ENCODE measurements around the gene GPR158.

The GPR158 gene

GRCh38 chr10:25180801-25181200, 6.0 kb downstream of the GPR158 start:
- Mint-ChIP-seq H3K27me3 (ENCODE audit: low read depth) (peaks cover 49% of the 10 kb centered on the region), H3K36me3 (ENCODE audit: low read depth) (no peaks in the 10 kb centered on the region), H3K9me3 (no peaks in the 10 kb centered on the region), H3K4me3 (no peak overlapping the region), H3K27ac (no peak overlapping the region), H3K4me1 (peaks cover 6% of the 10 kb centered on the region)
- TF ChIP-seq, protein P1, sequence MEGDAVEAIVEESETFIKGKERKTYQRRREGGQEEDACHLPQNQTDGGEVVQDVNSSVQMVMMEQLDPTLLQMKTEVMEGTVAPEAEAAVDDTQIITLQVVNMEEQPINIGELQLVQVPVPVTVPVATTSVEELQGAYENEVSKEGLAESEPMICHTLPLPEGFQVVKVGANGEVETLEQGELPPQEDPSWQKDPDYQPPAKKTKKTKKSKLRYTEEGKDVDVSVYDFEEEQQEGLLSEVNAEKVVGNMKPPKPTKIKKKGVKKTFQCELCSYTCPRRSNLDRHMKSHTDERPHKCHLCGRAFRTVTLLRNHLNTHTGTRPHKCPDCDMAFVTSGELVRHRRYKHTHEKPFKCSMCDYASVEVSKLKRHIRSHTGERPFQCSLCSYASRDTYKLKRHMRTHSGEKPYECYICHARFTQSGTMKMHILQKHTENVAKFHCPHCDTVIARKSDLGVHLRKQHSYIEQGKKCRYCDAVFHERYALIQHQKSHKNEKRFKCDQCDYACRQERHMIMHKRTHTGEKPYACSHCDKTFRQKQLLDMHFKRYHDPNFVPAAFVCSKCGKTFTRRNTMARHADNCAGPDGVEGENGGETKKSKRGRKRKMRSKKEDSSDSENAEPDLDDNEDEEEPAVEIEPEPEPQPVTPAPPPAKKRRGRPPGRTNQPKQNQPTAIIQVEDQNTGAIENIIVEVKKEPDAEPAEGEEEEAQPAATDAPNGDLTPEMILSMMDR (IDR thresholded peaks at IDR 0.05; ENCODE audit: unreplicated experiment in 3 of 3) = no peak

GRCh38 chr10:25182636-25183035, 7.8 kb downstream of the GPR158 start:
- H3K4me1 Mint-ChIP-seq = no peaks in the 10 kb centered on the region
- no peak overlapping the region for H3K4me3 Mint-ChIP-seq
- H3K27ac Mint-ChIP-seq = no peak overlapping the region
- H3K9me3 Mint-ChIP-seq = no peaks in the 10 kb centered on the region
- TF ChIP-seq, protein P1 (IDR thresholded peaks at IDR 0.05; ENCODE audit: unreplicated experiment in 3 of 3) = no peak
- H3K36me3 Mint-ChIP-seq (ENCODE audit: low read depth) = no peaks in the 10 kb centered on the region
- H3K27me3 Mint-ChIP-seq (ENCODE audit: low read depth) = peaks cover 30% of the 10 kb centered on the region

DNA sequence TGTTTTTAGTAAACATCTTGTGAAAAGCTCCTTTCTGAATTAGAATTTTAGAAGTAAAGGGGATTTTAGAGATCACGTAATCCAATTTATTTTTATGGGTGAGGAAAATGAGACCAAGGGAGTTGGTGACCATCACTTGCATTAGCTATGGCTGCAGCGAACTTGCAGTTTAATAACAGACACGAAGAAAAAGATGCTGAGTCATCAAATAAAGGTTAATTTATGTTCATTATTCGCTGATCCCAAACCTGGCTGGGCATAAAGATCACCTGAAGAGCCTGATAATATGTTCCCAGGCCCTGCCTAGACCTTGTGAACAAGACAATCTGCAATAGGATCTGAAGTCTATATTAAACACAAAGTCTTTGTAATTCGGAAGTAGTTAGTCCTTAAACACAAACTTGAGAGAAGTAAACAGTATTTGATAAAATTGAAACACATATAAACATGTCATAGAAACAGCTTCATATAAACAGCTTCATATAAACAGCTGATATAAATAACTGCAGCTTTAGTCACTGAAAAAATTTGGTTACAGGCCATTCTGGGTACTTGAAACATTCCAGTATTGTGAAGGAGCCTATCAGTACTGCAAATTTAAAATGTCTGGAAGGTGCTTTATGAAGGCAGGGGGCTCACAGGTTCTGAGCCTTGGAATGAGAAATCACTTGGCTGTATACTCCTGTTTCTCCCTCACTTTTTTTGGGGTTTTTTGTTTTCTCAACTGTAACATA, 16.5 kb downstream of the GPR158 start:
- Mint-ChIP-seq H3K4me3 (no peak overlapping the region), H3K36me3 (ENCODE audit: low read depth) (no peaks in the 10 kb centered on the region), H3K27me3 (ENCODE audit: low read depth) (peaks cover 7% of the 10 kb centered on the region), H3K27ac (no peak overlapping the region), H3K9me3 (peaks cover 4% of the 10 kb centered on the region), H3K4me1 (no peaks in the 10 kb centered on the region)
- TF ChIP-seq, protein P1 (IDR thresholded peaks at IDR 0.05; ENCODE audit: unreplicated experiment in 3 of 3) = no peak

GRCh38 chr10:25198151-25198550, 23.4 kb downstream of the GPR158 start:
- Mint-ChIP-seq H3K4me1 (no peaks in the 10 kb centered on the region), H3K27ac (no peak overlapping the region), H3K27me3 (ENCODE audit: low read depth) (peaks cover 3% of the 10 kb centered on the region), H3K9me3 (no peaks in the 10 kb centered on the region), H3K36me3 (ENCODE audit: low read depth) (no peaks in the 10 kb centered on the region), H3K4me3 (no peak overlapping the region)
- TF ChIP-seq, protein P1 (IDR thresholded peaks at IDR 0.05; ENCODE audit: unreplicated experiment in 3 of 3) = no peak

DNA sequence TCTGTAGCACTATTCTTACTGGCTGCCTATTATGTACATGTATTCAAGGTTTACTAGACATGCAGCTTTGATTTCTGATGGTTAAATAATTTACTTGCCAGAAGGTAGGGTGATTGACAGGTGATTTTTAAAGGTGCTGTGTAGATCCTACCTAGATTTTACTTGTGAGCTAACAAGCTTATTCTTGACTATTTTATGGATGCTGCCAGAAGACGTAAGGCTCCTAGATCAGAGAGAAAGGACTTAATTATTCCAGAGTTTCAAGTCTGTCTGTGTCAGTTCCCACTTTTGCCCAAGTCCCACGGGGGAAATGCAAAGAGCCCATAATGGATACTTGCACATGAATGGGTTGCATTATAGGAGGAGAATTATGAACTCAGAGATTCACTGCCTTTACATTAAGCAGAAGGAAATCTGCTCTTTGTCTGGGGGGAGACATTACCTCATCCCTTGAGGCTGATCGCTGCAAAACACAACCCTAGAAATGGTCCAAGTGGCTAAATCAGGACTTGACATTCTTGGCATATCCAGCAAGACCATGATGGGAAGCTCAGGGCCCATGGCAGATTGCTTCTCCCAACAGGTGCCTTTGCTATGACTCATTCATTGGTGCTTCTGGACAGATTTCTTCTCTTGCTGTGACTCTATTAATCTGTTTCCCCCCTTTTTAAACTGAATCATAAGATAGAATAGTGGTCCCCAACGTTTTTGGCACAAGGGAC, 32.1 kb downstream of the GPR158 start:
- Mint-ChIP-seq H3K4me3 (no peak overlapping the region), H3K9me3 (no peaks in the 10 kb centered on the region), H3K36me3 (ENCODE audit: low read depth) (no peaks in the 10 kb centered on the region), H3K4me1 (no peaks in the 10 kb centered on the region), H3K27ac (no peak overlapping the region), H3K27me3 (ENCODE audit: low read depth) (peaks cover 4% of the 10 kb centered on the region)
- TF ChIP-seq, protein P1 (IDR thresholded peaks at IDR 0.05; ENCODE audit: unreplicated experiment in 3 of 3) = no peak
